Ishikawa (cell line): ENCODE results near the gene FAM219A.

Experiments used
- CEBPB ChIP-seq: IDR thresholded peaks from 2 replicates; pipeline ENCODE4 v1.6.1; 2012
- CREB1 ChIP-seq: IDR thresholded peaks from 2 replicates; pipeline ENCODE4 v1.6.1; 2012; ENCODE audit warnings: low read depth
- EGR1 ChIP-seq: IDR thresholded peaks from 2 replicates; pipeline ENCODE4 v1.6.1; 2012
- EP300 ChIP-seq: IDR thresholded peaks from 2 replicates; pipeline ENCODE4 v1.6.1; 2012; ENCODE audit warnings: borderline replicate concordance
- FOXM1 ChIP-seq: IDR thresholded peaks from 2 replicates; pipeline ENCODE4 v1.6.1; 2012; ENCODE audit warnings: low read depth, borderline replicate concordance
- NFIC ChIP-seq: IDR thresholded peaks from 2 replicates; pipeline ENCODE4 v1.6.1; 2012
- RAD21 ChIP-seq: IDR thresholded peaks from 2 replicates; pipeline ENCODE4 v1.6.1; 2012; ENCODE audit warnings: low read depth
- TAF1 ChIP-seq: IDR thresholded peaks from 2 replicates; pipeline ENCODE4 v1.6.1; 2012; ENCODE audit warnings: low read depth, mild to moderate bottlenecking
- TCF12 ChIP-seq: IDR thresholded peaks from 2 replicates; pipeline ENCODE4 v1.6.1; 2012; ENCODE audit warnings: low read depth
- TEAD4 ChIP-seq: IDR thresholded peaks from 2 replicates; pipeline ENCODE4 v1.6.1; 2012
- YY1 ChIP-seq: IDR thresholded peaks from 2 replicates; pipeline ENCODE4 v1.6.1; 2012; ENCODE audit warnings: low read depth
- ZBTB7A ChIP-seq: IDR thresholded peaks from 2 replicates; pipeline ENCODE4 v1.6.1; 2012; ENCODE audit warnings: low read depth
- TF ChIP-seq, protein P1 (sequence below): IDR thresholded peaks from 2 replicates; pipeline ENCODE4 v1.6.1; 2012
- TF ChIP-seq, protein P2 (sequence below): IDR thresholded peaks from 2 replicates; pipeline ENCODE4 v1.6.1; 2012; ENCODE audit warnings: low read depth, mild to moderate bottlenecking
- TF ChIP-seq, protein P3 (sequence below): IDR thresholded peaks from 2 replicates; pipeline ENCODE4 v1.6.1; 2012

Gene FAM219A, protein sequence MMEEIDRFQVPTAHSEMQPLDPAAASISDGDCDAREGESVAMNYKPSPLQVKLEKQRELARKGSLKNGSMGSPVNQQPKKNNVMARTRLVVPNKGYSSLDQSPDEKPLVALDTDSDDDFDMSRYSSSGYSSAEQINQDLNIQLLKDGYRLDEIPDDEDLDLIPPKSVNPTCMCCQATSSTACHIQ

DNA sequence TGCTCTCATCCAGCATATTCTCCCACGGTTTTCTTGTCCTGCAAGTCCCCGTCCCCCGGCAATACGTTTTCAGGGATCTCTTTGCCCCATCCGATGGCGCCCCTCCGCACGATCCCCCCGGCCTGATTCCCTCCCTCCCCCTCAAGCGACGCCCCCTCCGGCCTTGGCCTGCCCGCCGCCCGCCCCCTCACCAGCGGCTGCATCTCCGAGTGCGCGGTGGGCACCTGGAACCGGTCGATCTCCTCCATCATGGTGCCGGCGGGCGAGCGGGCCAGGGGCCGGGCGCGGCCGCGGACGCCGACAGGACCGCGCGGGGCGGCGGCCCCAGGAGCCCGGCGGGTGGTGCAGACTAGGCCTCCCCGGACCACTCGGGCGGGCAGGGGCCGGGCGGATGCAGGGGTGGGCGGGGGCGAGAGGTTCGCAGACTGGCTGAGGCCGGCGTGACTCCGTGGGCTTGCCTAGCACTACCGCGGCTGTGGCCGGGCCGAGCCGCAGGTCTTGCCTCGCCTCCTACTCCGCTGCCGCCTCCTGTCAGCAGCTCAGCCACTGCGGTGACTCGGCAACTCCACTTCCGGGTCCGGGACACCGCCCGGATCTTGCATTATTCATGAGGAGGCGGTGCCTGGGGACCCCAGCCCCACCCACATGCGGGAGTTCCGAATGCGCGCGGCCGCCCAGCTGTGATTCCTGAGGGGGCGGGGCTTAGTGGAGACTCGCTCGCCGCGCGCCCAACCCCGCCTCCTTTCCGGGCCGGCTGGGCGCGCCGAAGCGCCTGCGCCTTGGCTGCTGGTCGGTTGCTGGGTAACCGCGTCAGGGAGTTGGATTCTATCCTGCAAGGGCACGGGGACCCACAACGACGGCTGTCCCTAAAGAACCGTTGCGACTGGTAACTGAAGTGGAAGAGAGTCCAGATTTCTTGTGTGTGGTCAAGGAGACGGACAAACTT, at the start of gene FAM219A, which contains the start of gene DNAI1:
FAM219A (minus strand) TSS at position 558 of the 946 bp plus-strand sequence; CDS start at position 251, 307 bp downstream.
DNAI1 (plus strand) TSS at position 793 of the 946 bp plus-strand sequence. CDS start 201 bp downstream, outside the sequence.
- TF ChIP-seq RAD21, result no peak
- TF ChIP-seq TCF12, result no peak
- TF ChIP-seq YY1, result no peak
- no peak for TF ChIP-seq EGR1
- TF ChIP-seq, protein P1, sequence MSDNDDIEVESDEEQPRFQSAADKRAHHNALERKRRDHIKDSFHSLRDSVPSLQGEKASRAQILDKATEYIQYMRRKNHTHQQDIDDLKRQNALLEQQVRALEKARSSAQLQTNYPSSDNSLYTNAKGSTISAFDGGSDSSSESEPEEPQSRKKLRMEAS, result peak; percentile 52
- TF ChIP-seq TAF1, result peak; percentile 65; the same call in 1 of the 2 replicates
- TF ChIP-seq CREB1, result no peak
- no peak for TF ChIP-seq TEAD4
- TF ChIP-seq, protein P2, sequence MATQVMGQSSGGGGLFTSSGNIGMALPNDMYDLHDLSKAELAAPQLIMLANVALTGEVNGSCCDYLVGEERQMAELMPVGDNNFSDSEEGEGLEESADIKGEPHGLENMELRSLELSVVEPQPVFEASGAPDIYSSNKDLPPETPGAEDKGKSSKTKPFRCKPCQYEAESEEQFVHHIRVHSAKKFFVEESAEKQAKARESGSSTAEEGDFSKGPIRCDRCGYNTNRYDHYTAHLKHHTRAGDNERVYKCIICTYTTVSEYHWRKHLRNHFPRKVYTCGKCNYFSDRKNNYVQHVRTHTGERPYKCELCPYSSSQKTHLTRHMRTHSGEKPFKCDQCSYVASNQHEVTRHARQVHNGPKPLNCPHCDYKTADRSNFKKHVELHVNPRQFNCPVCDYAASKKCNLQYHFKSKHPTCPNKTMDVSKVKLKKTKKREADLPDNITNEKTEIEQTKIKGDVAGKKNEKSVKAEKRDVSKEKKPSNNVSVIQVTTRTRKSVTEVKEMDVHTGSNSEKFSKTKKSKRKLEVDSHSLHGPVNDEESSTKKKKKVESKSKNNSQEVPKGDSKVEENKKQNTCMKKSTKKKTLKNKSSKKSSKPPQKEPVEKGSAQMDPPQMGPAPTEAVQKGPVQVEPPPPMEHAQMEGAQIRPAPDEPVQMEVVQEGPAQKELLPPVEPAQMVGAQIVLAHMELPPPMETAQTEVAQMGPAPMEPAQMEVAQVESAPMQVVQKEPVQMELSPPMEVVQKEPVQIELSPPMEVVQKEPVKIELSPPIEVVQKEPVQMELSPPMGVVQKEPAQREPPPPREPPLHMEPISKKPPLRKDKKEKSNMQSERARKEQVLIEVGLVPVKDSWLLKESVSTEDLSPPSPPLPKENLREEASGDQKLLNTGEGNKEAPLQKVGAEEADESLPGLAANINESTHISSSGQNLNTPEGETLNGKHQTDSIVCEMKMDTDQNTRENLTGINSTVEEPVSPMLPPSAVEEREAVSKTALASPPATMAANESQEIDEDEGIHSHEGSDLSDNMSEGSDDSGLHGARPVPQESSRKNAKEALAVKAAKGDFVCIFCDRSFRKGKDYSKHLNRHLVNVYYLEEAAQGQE, result no peak
- TF ChIP-seq FOXM1, result no peak
- TF ChIP-seq, protein P3, sequence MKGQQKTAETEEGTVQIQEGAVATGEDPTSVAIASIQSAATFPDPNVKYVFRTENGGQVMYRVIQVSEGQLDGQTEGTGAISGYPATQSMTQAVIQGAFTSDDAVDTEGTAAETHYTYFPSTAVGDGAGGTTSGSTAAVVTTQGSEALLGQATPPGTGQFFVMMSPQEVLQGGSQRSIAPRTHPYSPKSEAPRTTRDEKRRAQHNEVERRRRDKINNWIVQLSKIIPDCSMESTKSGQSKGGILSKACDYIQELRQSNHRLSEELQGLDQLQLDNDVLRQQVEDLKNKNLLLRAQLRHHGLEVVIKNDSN, result no peak
- no peak for TF ChIP-seq CEBPB
- no peak for TF ChIP-seq ZBTB7A

DNA sequence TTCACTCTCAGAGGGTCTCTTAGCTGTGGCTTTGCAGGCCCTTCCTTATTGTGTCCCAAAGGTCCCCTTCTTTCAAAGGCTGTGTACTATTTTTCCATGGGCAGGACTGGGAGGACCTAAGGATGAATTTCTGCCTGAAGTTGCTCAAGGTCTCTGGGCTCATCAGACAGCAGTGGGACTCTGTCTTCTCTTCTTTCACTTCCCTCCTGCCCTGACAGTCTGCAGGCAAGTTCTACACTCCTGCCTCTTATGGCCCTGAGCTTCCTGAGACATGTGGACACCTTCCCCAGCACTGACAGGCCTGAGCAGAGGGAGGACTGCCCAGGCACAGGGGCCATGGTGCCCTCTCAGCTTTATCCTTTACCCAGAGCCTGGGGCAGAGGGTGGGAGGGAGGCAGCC, 49.6 kb upstream of the FAM219A start:
- TF ChIP-seq TAF1, result no peak
- no peak for TF ChIP-seq YY1
- no peak for TF ChIP-seq TCF12

DNA sequence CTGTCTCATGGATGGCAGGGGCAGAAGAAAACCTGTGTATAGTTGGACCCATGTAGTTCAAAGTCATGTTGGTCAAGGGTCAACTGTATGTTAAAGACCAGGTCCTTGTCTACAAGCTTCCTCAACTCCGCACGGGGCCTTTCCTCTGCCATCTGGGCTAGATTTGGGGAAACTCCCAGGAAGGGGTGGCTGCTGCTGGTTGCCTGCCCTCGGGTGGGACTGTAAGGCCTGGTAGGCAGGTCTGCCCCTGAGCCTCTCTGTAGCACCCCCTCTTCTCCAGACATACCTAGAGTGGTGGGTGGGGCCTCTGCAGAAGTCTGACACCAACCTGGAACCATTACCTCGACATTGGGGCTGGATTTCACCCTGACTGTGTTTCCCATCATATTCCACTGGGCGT, 49.2 kb upstream of the FAM219A start:
- TF ChIP-seq EGR1, result no peak
- no peak for TF ChIP-seq NFIC
- TF ChIP-seq CEBPB, result no peak
- TF ChIP-seq YY1, result no peak
- TF ChIP-seq, protein P2, result no peak
- TF ChIP-seq, protein P1, result no peak
- no peak for TF ChIP-seq TEAD4
- no peak for TF ChIP-seq EP300
- no peak for TF ChIP-seq FOXM1
- TF ChIP-seq, protein P3, result no peak
- TF ChIP-seq CREB1, result no peak
- no peak for TF ChIP-seq TAF1

DNA sequence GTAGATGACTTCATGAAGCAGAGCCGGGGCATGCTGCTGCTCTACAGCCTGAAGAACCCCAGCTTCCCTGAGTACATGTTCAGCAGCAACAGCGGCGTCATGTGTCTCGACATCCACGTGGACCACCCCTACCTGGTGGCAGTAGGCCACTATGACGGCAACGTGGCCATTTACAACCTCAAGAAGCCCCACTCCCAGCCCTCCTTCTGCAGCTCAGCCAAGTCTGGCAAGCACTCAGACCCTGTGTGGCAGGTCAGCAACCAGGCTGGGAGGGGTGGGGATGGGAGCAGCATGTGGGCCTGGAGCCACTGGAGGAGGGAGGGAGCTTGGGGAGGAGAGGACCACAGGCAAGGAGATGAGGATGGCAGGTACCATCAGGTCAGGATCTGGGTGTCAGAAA, 48.3 kb upstream of the FAM219A start:
- no peak for TF ChIP-seq FOXM1
- TF ChIP-seq, protein P3, result no peak
- TF ChIP-seq TCF12, result no peak
- TF ChIP-seq YY1, result no peak
- TF ChIP-seq, protein P1, result no peak
- no peak for TF ChIP-seq TEAD4
- TF ChIP-seq NFIC, result no peak
- no peak for TF ChIP-seq CREB1
- TF ChIP-seq, protein P2, result no peak
- TF ChIP-seq CEBPB, result no peak
- no peak for TF ChIP-seq ZBTB7A
- no peak for TF ChIP-seq EGR1
- TF ChIP-seq EP300, result no peak
- no peak for TF ChIP-seq RAD21
- no peak for TF ChIP-seq TAF1
